GM21423 (cell line): Measurements from ENCODE around the gene SLC6A6.

Source experiments
- ATAC-seq: cut with Tn5 transposase; IDR thresholded peaks from one replicate; pipeline ENCODE4 v1.9.1; 2021; ENCODE audit warnings: mild to moderate bottlenecking, moderate library complexity; ENCODE audit not compliant: unreplicated experiment

Gene SLC6A6

DNA sequence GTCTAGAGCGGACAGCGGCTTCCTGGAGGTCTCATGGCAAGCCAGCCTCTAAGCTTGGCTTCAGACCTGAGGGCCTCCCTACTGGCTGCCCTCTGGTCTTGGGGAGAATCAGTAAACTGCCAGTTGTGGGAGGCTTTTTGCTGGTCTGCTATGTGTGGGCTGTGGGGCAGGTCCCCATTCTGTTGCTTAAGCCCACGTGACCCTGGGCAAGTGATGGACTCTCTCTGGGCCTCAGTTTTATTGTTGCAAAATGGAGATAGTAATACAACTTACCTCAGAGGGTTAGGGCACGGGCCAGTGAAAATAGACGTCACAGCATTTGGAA is 61.7 kb downstream of the SLC6A6 start:
- no peak for ATAC-seq

- ATAC-seq = no peak
These were observed 62.1 kb downstream of the SLC6A6 start for GRCh38 chr3:14464521-14464920.

DNA sequence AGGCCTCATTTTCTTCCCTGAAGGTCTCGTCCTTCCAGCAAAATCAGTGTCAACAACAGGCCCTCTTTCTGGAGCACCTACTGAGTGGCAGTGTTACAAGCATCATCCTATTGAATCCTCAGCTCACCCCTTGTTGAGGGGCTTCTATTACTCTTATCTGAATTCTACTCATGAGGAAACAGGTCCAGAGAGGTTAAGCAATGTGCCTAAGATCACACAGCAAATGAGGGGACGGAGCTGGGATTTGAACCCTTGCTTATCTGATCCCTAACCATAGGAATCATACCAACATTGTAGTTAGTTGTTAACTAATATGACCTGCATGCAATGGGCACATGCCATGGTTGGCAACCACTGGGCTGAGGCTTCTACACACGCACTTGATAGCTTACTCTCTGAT is 63.0 kb downstream of the SLC6A6 start:
- ATAC-seq = no peak

DNA sequence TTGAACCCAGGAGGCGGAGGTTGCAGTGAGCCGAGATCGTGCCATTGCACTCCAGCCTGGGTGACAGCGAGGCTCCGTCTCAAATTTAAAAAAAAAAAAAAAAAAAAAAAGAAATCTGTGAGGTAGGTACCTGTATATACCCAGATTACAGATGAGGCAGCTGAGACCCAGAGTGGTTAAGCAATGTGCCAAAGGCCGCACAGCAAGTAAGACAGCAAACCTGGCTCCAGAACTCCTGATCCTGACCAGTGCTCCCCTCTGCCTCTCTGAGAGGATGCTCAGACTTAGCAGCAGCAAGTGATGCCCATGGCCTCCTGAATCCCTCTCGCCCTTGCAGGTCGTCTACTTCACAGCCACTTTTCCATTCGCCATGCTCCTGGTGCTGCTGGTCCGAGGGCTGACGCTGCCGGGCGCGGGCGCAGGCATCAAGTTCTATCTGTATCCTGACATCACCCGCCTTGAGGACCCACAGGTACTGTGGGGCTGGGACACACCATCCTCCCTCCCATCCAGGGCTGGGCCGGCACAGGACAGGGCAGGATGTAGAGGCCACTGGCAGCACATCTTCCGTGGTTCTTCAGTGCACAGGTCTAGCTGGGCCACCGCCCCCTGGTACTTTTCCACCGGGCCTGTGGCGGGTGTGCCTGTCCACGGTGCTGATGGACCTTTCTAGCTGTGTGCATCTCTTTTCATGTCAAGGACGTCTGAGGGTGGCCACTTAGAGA is 63.9 kb downstream of the SLC6A6 start:
- no peak for ATAC-seq

- ATAC-seq = no peak
These were observed 65.6 kb downstream of the SLC6A6 start for GRCh38 chr3:14467814-14468620.

DNA sequence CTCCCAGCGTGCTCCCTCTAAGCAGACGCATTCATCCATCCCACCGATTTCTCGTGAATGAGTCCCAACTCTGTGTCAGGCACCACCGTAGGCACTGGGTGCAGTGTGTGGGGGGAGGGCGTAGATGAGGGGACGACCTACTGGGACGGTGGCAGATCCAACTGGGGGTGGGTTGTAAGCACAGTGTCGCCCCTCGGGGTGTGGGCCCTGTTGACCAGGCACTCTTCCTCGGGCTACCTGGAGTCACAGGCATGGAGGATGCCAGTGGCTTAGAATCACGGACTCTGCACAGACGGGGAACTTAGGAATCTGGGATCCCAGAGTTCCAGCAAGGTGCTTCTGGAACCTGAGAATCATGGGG is 66.2 kb downstream of the SLC6A6 start:
- no peak for ATAC-seq

GRCh38 chr3:14470461-14470860 is 68.1 kb downstream of the SLC6A6 start:
- ATAC-seq = no peak

GRCh38 chr3:14471016-14471415 is 68.6 kb downstream of the SLC6A6 start:
- ATAC-seq = no peak

DNA sequence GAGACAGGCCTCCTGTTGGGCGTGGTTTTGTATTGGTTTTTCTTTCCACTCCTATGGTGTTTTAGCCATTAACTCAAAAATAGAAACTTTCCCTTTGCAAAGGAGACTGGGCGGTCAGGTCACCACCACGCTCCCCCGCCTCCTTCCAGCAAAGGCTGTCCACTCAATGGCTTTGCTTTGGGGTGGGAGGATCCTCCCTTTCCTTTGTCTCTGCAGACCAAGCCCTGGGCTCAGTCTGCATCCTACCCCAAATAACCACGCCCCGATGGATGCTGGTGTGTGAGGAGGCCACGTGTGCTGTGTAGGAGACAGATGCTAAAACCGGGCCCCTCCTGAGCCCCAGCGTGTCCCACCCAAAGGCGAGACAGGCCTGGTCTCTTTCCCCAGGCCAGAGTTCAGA is 69.3 kb downstream of the SLC6A6 start:
- no peak for ATAC-seq

DNA sequence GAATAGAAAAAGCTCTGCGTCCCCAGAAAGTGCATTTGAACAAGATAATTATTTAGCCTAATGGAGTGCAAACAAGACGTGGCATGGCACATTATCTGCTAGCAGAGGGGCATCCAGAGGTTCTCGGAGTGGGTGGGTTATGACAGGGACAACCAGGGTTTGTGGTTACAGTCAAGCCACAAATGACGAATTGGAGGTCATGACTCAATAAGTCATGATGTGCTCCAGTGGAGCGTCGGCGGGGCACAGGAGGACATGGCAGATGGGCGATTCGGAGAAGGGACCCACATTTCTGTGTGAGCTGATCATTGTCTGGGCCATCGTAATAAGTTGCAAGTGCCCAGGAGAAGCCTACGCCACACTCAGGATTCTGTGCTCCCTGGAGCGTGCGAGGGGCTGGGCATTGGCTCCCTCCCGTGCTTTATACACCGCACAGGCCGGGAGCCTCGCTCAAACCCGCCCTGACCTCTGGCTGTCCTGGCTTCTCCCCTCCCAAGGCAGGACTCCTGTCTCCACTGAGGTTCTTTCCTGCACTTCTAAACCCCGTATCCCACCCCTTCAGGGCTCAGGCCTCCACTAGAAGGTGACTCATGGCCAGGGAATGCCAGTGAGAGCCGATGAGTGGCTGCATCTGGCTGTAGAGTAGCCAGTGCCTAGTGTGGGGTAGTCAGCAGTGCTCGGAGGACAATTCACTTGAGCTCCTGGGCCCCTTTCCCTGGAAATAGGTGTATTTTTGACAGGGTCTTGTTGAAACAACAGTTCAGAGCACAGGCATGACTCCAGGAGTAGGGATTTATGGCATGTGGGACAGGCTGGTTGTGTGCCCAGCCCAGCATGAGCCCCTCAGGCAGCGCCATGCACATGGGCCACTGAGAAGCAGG is 70.3 kb downstream of the SLC6A6 start:
- no peak for ATAC-seq

DNA sequence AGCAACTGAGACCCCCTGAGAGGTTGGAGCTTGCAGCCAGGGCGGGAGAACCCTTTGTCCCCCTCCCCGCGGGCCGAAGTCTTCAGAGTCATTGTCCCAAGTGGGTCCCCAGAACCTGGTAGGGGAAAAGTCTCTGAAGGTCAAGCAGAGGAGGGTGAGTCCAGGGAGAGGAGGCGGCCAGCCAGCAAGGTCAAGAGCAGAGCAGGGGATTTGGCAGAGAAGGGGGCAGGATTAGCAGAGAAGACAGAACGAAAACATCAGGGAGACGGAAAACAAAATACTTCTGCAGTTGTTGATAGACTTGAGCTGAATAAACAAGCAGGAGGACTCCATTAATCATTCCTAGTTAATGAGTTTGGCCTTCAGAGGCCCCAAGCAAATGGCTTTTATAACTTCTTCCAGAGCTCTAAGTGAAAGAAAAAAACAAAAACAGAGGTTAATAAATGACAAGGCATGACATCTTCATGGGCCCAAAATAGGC is 71.0 kb downstream of the SLC6A6 start:
- ATAC-seq = no peak

GRCh38 chr3:14474363-14475081 is 72.1 kb downstream of the SLC6A6 start:
- ATAC-seq = no peak

DNA sequence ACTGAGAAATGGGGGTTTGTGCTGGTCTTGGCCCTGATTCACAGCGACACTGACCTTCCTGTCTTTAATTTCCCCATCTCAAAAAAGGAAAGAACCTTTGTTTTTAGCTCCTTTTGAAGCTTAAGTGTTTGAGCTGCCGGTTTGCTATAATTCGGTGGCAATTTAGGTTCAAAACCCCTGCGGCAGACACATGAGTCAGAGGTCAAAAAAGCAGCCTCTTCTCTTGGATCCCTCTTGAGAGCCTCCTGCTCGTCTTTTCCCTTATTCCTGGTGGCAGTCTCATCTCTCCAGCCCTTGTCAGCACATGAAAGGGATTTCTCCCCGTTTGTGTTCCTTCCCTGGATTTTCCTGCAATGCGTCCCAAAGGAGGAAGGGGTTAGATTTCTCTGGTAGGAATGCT is 73.2 kb downstream of the SLC6A6 start:
- ATAC-seq = no peak

GRCh38 chr3:14476583-14477265 is 74.3 kb downstream of the SLC6A6 start:
- no peak for ATAC-seq

- no peak for ATAC-seq
These were observed 75.0 kb downstream of the SLC6A6 start for GRCh38 chr3:14477311-14477935.

DNA sequence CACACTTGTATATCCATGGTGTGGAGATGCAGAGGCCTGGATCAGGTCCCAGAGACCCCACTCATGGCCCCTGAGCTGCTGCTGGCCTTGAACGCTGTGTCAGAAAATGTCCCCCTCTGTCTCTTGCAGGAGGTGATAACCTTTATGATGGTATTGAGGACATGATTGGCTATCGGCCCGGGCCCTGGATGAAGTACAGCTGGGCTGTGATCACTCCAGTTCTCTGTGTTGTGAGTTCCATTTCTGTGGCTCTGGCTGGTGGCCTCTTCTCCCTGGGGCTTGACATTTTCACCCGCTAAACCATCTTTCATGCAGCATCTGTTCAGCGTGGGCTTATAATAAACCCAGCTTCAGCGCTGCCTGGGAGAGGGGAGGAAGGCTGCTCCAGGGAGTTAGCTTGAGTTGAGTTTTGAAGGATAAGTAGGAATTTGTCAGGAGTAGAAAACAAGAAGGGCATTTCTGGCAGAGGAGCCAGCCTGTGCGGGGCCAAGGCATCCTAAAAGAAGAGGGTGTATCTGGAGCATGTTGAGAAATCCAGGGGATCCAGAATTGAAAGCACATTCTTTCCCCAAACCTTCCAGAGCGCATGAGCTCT is 76.6 kb downstream of the SLC6A6 start:
- ATAC-seq = no peak

DNA sequence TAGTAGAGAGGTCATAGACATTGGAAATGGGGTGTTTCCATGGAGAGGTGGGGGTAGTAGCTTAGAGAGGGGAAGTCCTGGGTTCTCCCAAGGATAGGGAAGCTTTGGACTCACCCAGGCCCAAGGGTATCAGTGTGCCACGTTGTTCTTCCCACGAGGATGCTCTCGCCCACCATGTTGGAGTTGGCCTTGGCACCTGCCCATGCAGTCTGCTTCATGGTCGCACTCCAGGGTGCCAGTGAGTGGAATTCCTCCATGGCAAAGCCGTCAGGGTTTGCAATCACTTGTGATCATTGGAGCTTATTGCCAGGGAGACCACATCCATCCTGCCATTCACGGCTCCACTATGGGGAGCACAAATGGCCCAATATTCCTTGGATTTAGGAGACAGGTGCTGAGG is 77.2 kb downstream of the SLC6A6 start:
- no peak for ATAC-seq

GRCh38 chr3:14480207-14481017 is 78.0 kb downstream of the SLC6A6 start:
- ATAC-seq = no peak
